ENCODE data around the gene MAP3K5. TPM values are rescaled to one million over a fixed set of nuclear protein-coding genes. Genes with fewer than 3 reads are reported as not detected.

The MAP3K5 gene
- total RNA-seq, 3 donors from 2014 or later (not counting 1 experiment from before 2014, with no cell fraction given) = 19.7 to 36.7 (median 35.4) TPM

GRCh38 chr6:136801581-136801980, 9.3 kb upstream of the MAP3K5 start:
- intact Hi-C loops (cut with micrococcal nuclease) = no loop called here
- TF ChIP-seq CTCF (IDR thresholded peaks at IDR 0.05) = no peak
- no peak overlapping the region for H3K4me3 ChIP-seq (ENCODE audit: low read length)
- WGBS (ENCODE audit: insufficient coverage) = no CpG with 5 or more reads among the region's 2 CpGs
- no peak overlapping the region for H3K4me3 Mint-ChIP-seq
- ATAC-seq (no peak), DNase-seq (no peak)
- H3K36me3 Mint-ChIP-seq = no peaks in the 10 kb centered on the region
- no peaks in the 10 kb centered on the region for H3K9me3 Mint-ChIP-seq
- H3K27ac ChIP-seq (ENCODE audit: low read length) = no peak overlapping the region
- no peaks in the 10 kb centered on the region for H3K4me1 ChIP-seq (ENCODE audit: control insufficient read depth, insufficient read depth, low read length)
- no peaks in the 10 kb centered on the region for H3K27me3 ChIP-seq (ENCODE audit: control insufficient read depth, insufficient read depth, low read length)
- H3K36me3 ChIP-seq (ENCODE audit: control insufficient read depth, insufficient read depth, low read length) = no peaks in the 10 kb centered on the region
- H3K9me3 ChIP-seq (ENCODE audit: control insufficient read depth, insufficient read depth, low read length) = no peaks in the 10 kb centered on the region
- H3K4me1 Mint-ChIP-seq = no peaks in the 10 kb centered on the region
- peaks cover 6 to 7% of the 10 kb centered on the region in 2 donors for H3K27me3 Mint-ChIP-seq (ENCODE audit: low read depth in 2 of 2)
- no peak overlapping the region for H3K27ac Mint-ChIP-seq

- whole genome bisulfite sequencing (ENCODE audit: insufficient coverage) = no CpG with 5 or more reads among the region's 1 CpG
- Histone ChIP-seq H3K4me3 (ENCODE audit: low read length) (no peak overlapping the region), H3K27ac (ENCODE audit: low read length) (no peak overlapping the region), H3K27me3 (ENCODE audit: control insufficient read depth, insufficient read depth, low read length) (no peaks in the 10 kb centered on the region), H3K4me1 (ENCODE audit: control insufficient read depth, insufficient read depth, low read length) (peaks cover 8% of the 10 kb centered on the region), H3K36me3 (ENCODE audit: control insufficient read depth, insufficient read depth, low read length) (no peaks in the 10 kb centered on the region), H3K9me3 (ENCODE audit: control insufficient read depth, insufficient read depth, low read length) (no peaks in the 10 kb centered on the region)
- Mint-ChIP-seq H3K27ac (no peak overlapping the region), H3K4me1 (peaks cover 5 to 6% of the 10 kb centered on the region in 2 donors), H3K36me3 (no peaks in the 10 kb centered on the region), H3K27me3 (ENCODE audit: low read depth in 2 of 2) (peaks cover 6 to 7% of the 10 kb centered on the region in 2 donors), H3K4me3 (no peak overlapping the region), H3K9me3 (no peaks in the 10 kb centered on the region)
- ATAC-seq = no peak
- no peak for TF ChIP-seq CTCF (IDR thresholded peaks at IDR 0.05)
- DNase-seq = no peak
- intact Hi-C loops (cut with micrococcal nuclease) = no loop called here
Observed at GRCh38 chr6:136798044-136798443, 5.8 kb upstream of the MAP3K5 start.

GRCh38 chr6:136795996-136796395, 3.7 kb upstream of the MAP3K5 start:
- H3K9me3 Mint-ChIP-seq = no peaks in the 10 kb centered on the region
- no peaks in the 10 kb centered on the region for H3K27me3 Mint-ChIP-seq (ENCODE audit: low read depth in 2 of 2)
- no peaks in the 10 kb centered on the region for H3K36me3 Mint-ChIP-seq
- intact Hi-C loops (cut with micrococcal nuclease) = no loop called here
- TF ChIP-seq CTCF (IDR thresholded peaks at IDR 0.05) = no peak
- ATAC-seq = no peak
- DNase-seq = no peak
- H3K36me3 ChIP-seq (ENCODE audit: control insufficient read depth, insufficient read depth, low read length) = no peaks in the 10 kb centered on the region
- no peaks in the 10 kb centered on the region for H3K9me3 ChIP-seq (ENCODE audit: control insufficient read depth, insufficient read depth, low read length)
- H3K4me3 ChIP-seq (ENCODE audit: low read length) = no peak overlapping the region
- whole genome bisulfite sequencing (ENCODE audit: insufficient coverage) = 74% methylated on average over 4 of the region's 5 CpGs
- peaks cover 9% of the 10 kb centered on the region for H3K4me1 ChIP-seq (ENCODE audit: control insufficient read depth, insufficient read depth, low read length)
- H3K27ac ChIP-seq (ENCODE audit: low read length) = no peak overlapping the region
- no peaks in the 10 kb centered on the region for H3K27me3 ChIP-seq (ENCODE audit: control insufficient read depth, insufficient read depth, low read length)
- H3K4me1 Mint-ChIP-seq = peaks cover 16 to 20% of the 10 kb centered on the region in 2 donors
- no peak overlapping the region for H3K4me3 Mint-ChIP-seq
- no peak overlapping the region for H3K27ac Mint-ChIP-seq

GRCh38 chr6:136795386-136795785, 3.1 kb upstream of the MAP3K5 start:
- H3K36me3 Mint-ChIP-seq = no peaks in the 10 kb centered on the region
- 92% methylated on average over 2 of the region's 2 CpGs for WGBS (ENCODE audit: insufficient coverage)
- H3K9me3 ChIP-seq (ENCODE audit: control insufficient read depth, insufficient read depth, low read length) = no peaks in the 10 kb centered on the region
- H3K27ac Mint-ChIP-seq = no peak overlapping the region
- DNase-seq (no peak), ATAC-seq (no peak)
- H3K9me3 Mint-ChIP-seq = no peaks in the 10 kb centered on the region
- H3K4me3 ChIP-seq (ENCODE audit: low read length) = no peak overlapping the region
- H3K27ac ChIP-seq (ENCODE audit: low read length) = no peak overlapping the region
- peaks cover 9% of the 10 kb centered on the region for H3K4me1 ChIP-seq (ENCODE audit: control insufficient read depth, insufficient read depth, low read length)
- H3K36me3 ChIP-seq (ENCODE audit: control insufficient read depth, insufficient read depth, low read length) = no peaks in the 10 kb centered on the region
- no peak overlapping the region for H3K4me3 Mint-ChIP-seq
- no peak for TF ChIP-seq CTCF (IDR thresholded peaks at IDR 0.05)
- H3K27me3 Mint-ChIP-seq (ENCODE audit: low read depth in 2 of 2) = no peaks in the 10 kb centered on the region
- no peaks in the 10 kb centered on the region for H3K27me3 ChIP-seq (ENCODE audit: control insufficient read depth, insufficient read depth, low read length)
- peaks cover 22 to 25% of the 10 kb centered on the region in 2 donors for H3K4me1 Mint-ChIP-seq
- intact Hi-C loops (cut with micrococcal nuclease) = no loop called here

Measured in natural killer cell (primary cell).